Metanephros (tissue), 1 donor: Measurements from ENCODE around the gene TRAPPC14. TPM values are rescaled to one million over a fixed set of nuclear protein-coding genes. Genes with fewer than 3 reads are reported as not detected.

Source experiments
- total RNA-seq: library from RNA; depleted of rRNA; stranded (reverse); fragments of >200 nt; gene quantifications from one replicate; pipeline ENCODE4 v1.2.3, GENCODE V29; 2014

TRAPPC14 gene
- 9.9 TPM for total RNA-seq

GRCh38 chr7:100158229-100159098 is at the start of gene TRAPPC14:
Gene TRAPPC14 (minus strand): TSS chr7:100158723. CDS start chr7:100158499, 224 bp downstream.

GRCh38 chr7:100177045-100178001 is 18.8 kb upstream of the TRAPPC14 start, which contains the start of the genes GPC2 and STAG3:
Gene GPC2 (minus strand): TSS chr7:100177381. CDS start chr7:100177199, 182 bp downstream.
Gene STAG3 (plus strand): TSS chr7:100177918. CDS start chr7:100180557, 2,639 bp downstream.

GRCh38 chr7:100148559-100149328 is 9.8 kb downstream of the TRAPPC14 start, which contains the start of gene LAMTOR4:
Gene LAMTOR4 (plus strand): TSS chr7:100148918. CDS start chr7:100148973, 55 bp downstream.

GRCh38 chr7:100126931-100127865 is 31.3 kb downstream of the TRAPPC14 start, which contains the start of gene MBLAC1:
Gene MBLAC1 (plus strand): TSS chr7:100126967. CDS start chr7:100127396, 429 bp downstream.

GRCh38 chr7:100119072-100119969 is 39.2 kb downstream of the TRAPPC14 start, which contains the start of the genes CNPY4 and TAF6:
Gene CNPY4 (plus strand): TSS chr7:100119634. CDS start chr7:100119745, 111 bp downstream.
Gene TAF6 (minus strand): TSS chr7:100119358. CDS start chr7:100114209, 5,149 bp downstream.

Other genes starting within 250 kb of the TRAPPC14 start
- gene TRIM4, start 239.2 kb downstream of the TRAPPC14 start, total RNA-seq: 28.1 TPM
- 0.23 TPM for gene GJC3, start 229.1 kb downstream of the TRAPPC14 start, total RNA-seq
- gene AZGP1, start 182.7 kb downstream of the TRAPPC14 start, total RNA-seq: 18.7 TPM
- gene ZKSCAN1, start 143.1 kb downstream of the TRAPPC14 start, total RNA-seq: 56.9 TPM
- 14.6 TPM for gene ZSCAN21, start 108.9 kb downstream of the TRAPPC14 start, total RNA-seq
- 36.6 TPM for gene ZNF3, start 77.0 kb downstream of the TRAPPC14 start, total RNA-seq
- 56.9 TPM for gene COPS6, start 69.8 kb downstream of the TRAPPC14 start, total RNA-seq
- gene MCM7, start 57.3 kb downstream of the TRAPPC14 start, total RNA-seq: 77.7 TPM
- 19.0 TPM for gene AP4M1, start 57.1 kb downstream of the TRAPPC14 start, total RNA-seq
- 54.1 TPM for gene TAF6, start 39.4 kb downstream of the TRAPPC14 start, total RNA-seq
- 24.8 TPM for gene CNPY4, start 39.1 kb downstream of the TRAPPC14 start, total RNA-seq
- gene MBLAC1, start 31.8 kb downstream of the TRAPPC14 start, total RNA-seq: 4.8 TPM
- gene LAMTOR4, start 9.8 kb downstream of the TRAPPC14 start, total RNA-seq: 83.1 TPM
- gene GAL3ST4, start 9.9 kb upstream of the TRAPPC14 start, total RNA-seq: 4.7 TPM
- 12.3 TPM for gene GPC2, start 18.7 kb upstream of the TRAPPC14 start, total RNA-seq
- 1.3 TPM for gene STAG3, start 19.2 kb upstream of the TRAPPC14 start, total RNA-seq
- gene PVRIG, start 61.2 kb upstream of the TRAPPC14 start, total RNA-seq: not detected
- not detected for gene SPDYE3, start 149.0 kb upstream of the TRAPPC14 start, total RNA-seq
- gene PILRB, start 199.4 kb upstream of the TRAPPC14 start, total RNA-seq: 39.7 TPM
- 6.1 TPM for gene PILRA, start 214.8 kb upstream of the TRAPPC14 start, total RNA-seq